ENCODE data around the gene MAPKAP1.

DNA sequence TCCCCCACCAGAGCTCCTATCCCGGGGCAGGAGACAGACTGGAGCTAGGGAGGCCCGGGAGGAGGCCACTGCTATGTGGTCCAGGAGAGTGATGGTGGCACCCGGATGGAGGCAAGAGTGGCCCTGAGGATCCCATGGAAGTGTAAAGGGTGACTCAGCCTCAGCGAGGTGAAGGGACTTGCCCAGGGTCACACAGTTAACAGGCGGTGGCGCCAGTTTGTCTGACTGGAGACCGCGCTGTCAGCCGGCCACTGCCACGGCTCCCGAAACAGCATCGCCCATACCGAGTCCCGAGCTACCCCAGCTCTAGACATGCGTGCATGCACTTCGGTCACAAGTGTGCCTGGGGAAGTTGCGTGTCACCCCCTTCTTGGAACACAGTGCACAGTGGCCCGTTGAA lies 279.5 kb downstream of the MAPKAP1 start:
- TF ChIP-seq ERF (CRISPR knock-in tag; IDR thresholded peaks at IDR 0.05) (no peak), RELA (CRISPR knock-in tag; IDR thresholded peaks at IDR 0.05) (no peak), MED8 (CRISPR knock-in tag; IDR thresholded peaks at IDR 0.05; ENCODE audit: insufficient replicate concordance) (no peak), SP2 (CRISPR knock-in tag; IDR thresholded peaks at IDR 0.05) (no peak), FOXA3 (CRISPR knock-in tag; IDR thresholded peaks at IDR 0.05) (no peak), RFX5 (IDR thresholded peaks at IDR 0.05; ENCODE audit: low read depth, low read length) (no peak), CBX2 (IDR thresholded peaks at IDR 0.05; ENCODE audit: low read depth, low read length) (no peak), CBX2 (CRISPR knock-in tag; IDR thresholded peaks at IDR 0.05; ENCODE audit: low read depth) (no peak), GABPB1 (CRISPR knock-in tag; IDR thresholded peaks at IDR 0.05) (no peak)
- TF ChIP-seq, protein P1, sequence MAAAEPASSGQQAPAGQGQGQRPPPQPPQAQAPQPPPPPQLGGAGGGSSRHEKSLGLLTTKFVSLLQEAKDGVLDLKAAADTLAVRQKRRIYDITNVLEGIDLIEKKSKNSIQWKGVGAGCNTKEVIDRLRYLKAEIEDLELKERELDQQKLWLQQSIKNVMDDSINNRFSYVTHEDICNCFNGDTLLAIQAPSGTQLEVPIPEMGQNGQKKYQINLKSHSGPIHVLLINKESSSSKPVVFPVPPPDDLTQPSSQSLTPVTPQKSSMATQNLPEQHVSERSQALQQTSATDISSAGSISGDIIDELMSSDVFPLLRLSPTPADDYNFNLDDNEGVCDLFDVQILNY (CRISPR knock-in tag; conservative IDR thresholded peaks at IDR 0.05), result no peak
- TF ChIP-seq, protein P2, sequence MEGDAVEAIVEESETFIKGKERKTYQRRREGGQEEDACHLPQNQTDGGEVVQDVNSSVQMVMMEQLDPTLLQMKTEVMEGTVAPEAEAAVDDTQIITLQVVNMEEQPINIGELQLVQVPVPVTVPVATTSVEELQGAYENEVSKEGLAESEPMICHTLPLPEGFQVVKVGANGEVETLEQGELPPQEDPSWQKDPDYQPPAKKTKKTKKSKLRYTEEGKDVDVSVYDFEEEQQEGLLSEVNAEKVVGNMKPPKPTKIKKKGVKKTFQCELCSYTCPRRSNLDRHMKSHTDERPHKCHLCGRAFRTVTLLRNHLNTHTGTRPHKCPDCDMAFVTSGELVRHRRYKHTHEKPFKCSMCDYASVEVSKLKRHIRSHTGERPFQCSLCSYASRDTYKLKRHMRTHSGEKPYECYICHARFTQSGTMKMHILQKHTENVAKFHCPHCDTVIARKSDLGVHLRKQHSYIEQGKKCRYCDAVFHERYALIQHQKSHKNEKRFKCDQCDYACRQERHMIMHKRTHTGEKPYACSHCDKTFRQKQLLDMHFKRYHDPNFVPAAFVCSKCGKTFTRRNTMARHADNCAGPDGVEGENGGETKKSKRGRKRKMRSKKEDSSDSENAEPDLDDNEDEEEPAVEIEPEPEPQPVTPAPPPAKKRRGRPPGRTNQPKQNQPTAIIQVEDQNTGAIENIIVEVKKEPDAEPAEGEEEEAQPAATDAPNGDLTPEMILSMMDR (CRISPR knock-in tag; IDR thresholded peaks at IDR 0.05), result no peak
- TF ChIP-seq, protein P3, sequence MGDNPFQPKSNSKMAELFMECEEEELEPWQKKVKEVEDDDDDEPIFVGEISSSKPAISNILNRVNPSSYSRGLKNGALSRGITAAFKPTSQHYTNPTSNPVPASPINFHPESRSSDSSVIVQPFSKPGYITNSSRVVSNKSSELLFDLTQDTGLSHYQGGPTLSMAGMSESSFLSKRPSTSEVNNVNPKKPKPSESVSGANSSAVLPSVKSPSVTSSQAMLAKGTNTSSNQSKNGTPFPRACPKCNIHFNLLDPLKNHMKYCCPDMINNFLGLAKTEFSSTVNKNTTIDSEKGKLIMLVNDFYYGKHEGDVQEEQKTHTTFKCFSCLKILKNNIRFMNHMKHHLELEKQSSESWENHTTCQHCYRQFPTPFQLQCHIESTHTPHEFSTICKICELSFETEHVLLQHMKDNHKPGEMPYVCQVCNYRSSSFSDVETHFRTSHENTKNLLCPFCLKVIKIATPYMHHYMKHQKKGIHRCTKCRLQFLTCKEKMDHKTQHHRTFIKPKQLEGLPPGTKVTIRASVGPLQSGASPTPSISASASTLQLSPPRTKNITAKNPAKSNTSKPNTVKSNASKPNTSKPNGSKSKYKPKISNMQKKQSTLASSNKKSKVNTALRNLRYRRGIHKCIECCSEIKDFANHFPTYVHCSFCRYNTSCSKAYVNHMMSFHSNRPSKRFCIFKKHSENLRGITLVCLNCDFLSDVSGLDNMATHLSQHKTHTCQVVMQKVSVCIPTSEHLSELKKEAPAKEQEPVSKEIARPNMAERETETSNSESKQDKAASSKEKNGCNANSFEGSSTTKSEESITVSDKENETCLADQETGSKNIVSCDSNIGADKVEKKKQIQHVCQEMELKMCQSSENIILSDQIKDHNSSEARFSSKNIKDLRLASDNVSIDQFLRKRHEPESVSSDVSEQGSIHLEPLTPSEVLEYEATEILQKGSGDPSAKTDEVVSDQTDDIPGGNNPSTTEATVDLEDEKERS (CRISPR knock-in tag; IDR thresholded peaks at IDR 0.05), result no peak

Measured in HepG2 (cell line).